Keratinocyte (primary cell): ENCODE measurements around the gene ACER3.

Experiments used
- CTCF ChIP-seq, 3 experiments: IDR thresholded peaks in 1 of 3; conservative IDR thresholded peaks in 1 of 3; optimal IDR thresholded peaks in 1 of 3; 2 replicates in 2 of 3; 3 replicates in 1 of 3; pipeline versions ENCODE3 to v1.5.1; 2011; ENCODE audit warnings: low read length in 3 of 3, mild to moderate bottlenecking in 3 of 3, moderate library complexity in 2 of 3, control low read depth in 1 of 3, inconsistent platforms in 1 of 3; ENCODE audit not compliant: insufficient read depth in 2 of 3; ENCODE audit errors: extremely low read depth in 1 of 3
- EZH2 ChIP-seq: IDR thresholded peaks from one replicate; pipeline ENCODE4 v1.6.1; 2012; ENCODE audit warnings: inconsistent platforms, mild to moderate bottlenecking, low read length, moderate library complexity

GRCh38 chr11:77035580-77035979 is 174.9 kb downstream of the ACER3 start:
- no peak for TF ChIP-seq CTCF (optimal IDR thresholded peaks at IDR 0.05 in 1 of 3, IDR thresholded peaks at IDR 0.05 in 1 of 3, conservative IDR thresholded peaks at IDR 0.05 in 1 of 3; ENCODE audit: extremely low read depth in 1 of 3, insufficient read depth in 2 of 3, low read length in 3 of 3)
- no peak for TF ChIP-seq EZH2
